AG09319 (cell line): ENCODE results near the gene RASGRF2.

Experiments used
- DNase-seq: peaks from one replicate; pipeline ENCODE4 v3.0.0-alpha.2; 2010; ENCODE audit warnings: low read depth; ENCODE audit errors: extremely low read depth
- TF ChIP-seq, protein P1 (sequence below): IDR thresholded peaks from 2 replicates; pipeline ENCODE4 v1.5.1; 2011; ENCODE audit warnings: low read depth, mild to moderate bottlenecking, inconsistent platforms, low read length, moderate library complexity

Gene RASGRF2

DNA sequence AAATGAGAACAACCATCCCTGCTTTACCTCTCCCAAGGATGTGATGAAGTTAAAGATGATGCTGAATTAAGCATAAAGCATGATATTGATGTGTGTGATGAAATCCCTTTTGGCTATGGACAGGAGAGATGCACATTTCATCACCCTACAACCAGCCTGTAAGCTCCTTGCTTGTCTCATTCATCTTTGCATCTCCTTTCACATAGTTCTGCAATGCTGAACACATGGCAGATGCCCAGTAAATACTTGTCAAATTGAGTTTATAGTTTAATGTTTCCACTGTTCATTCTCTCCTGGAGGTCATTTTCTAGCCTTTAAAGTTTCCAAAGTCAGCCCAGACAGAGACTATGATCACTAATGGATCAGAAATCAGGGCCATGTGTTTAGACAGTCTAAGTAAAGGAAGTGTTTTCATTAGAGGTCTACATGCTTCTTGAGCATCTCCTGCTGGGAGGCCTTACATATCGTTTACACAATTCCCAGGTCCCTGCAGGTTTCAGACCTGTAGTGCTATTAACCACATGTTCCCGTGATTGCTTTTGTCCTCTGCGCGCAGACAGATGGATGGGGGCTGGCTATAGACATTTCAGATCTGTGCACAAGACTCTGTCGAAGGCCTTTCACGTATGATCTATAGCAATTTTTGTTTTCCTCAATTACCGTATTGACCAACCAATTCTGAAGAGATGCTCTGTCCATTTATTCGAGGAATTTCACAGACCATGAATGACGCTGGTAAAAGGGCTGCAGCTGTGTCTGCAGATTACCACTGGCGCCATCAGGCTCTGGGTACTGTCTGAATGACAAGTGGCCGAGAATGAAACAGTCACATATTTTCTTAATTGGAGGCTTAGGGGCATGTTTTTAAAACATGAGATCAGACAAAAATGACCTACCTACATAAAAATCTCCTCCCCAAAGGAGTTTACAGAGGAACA is 223.9 kb downstream of the RASGRF2 start:
- DNase-seq = no peak
- TF ChIP-seq, protein P1, sequence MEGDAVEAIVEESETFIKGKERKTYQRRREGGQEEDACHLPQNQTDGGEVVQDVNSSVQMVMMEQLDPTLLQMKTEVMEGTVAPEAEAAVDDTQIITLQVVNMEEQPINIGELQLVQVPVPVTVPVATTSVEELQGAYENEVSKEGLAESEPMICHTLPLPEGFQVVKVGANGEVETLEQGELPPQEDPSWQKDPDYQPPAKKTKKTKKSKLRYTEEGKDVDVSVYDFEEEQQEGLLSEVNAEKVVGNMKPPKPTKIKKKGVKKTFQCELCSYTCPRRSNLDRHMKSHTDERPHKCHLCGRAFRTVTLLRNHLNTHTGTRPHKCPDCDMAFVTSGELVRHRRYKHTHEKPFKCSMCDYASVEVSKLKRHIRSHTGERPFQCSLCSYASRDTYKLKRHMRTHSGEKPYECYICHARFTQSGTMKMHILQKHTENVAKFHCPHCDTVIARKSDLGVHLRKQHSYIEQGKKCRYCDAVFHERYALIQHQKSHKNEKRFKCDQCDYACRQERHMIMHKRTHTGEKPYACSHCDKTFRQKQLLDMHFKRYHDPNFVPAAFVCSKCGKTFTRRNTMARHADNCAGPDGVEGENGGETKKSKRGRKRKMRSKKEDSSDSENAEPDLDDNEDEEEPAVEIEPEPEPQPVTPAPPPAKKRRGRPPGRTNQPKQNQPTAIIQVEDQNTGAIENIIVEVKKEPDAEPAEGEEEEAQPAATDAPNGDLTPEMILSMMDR = no peak

DNA sequence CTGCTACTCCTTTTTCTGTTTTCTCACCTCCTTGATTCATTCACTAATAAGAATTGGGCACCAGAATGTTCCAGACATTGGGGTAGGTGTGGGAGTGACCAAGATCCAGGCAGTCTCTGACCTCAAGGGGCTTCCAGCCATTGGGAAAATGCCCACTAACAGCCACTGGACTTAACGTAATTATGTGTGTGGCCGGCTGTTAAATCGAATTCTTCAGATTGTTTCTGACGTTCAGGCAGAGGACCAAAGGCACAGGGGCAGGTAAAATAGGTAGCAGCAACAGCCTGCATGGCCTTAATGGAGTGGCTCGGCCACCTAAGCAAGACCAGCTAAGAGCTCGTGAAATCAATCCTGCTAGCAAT is 224.6 kb downstream of the RASGRF2 start:
- no peak for DNase-seq
- TF ChIP-seq, protein P1 = no peak

DNA sequence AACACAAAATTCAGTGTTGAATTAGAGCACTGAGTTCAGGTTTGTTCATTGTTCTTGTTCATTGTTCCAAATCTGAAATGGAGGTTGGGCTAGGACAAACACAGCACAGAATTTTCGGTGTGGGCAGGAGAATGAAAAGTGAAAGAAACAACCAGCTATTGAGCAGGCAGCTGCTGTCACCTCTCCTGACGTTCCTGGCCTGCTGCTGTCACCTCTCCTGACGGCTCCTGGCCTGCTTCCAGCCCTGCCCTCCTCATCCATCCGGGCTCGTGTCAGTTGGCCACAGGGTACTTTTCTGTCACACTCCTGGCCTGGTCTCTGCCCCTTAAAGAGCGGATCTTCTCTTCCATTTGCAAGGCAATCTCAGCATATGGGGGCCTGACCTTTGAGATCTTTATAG is 227.7 kb downstream of the RASGRF2 start:
- no peak for DNase-seq
- TF ChIP-seq, protein P1 = no peak

DNA sequence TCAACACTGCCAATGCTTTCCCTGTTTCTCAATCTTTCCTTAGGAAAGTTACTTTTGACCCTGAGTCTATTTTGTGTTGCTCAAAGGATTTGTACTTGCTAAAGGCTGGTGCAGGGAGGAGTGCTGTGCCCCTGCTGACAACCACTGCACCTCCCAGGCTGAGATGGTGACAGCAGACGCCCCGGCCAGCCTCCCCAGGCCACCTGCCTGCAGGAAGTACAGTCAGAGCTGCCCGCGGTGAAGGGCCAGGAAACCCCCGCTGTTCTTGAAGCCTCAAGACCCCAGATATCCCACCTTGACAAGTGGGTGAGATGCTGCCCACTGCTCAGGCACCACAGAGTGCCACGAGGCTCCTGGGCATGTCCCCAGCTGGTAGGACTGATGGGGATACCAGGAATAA is 228.8 kb downstream of the RASGRF2 start:
- DNase-seq = no peak
- TF ChIP-seq, protein P1 = no peak

DNA sequence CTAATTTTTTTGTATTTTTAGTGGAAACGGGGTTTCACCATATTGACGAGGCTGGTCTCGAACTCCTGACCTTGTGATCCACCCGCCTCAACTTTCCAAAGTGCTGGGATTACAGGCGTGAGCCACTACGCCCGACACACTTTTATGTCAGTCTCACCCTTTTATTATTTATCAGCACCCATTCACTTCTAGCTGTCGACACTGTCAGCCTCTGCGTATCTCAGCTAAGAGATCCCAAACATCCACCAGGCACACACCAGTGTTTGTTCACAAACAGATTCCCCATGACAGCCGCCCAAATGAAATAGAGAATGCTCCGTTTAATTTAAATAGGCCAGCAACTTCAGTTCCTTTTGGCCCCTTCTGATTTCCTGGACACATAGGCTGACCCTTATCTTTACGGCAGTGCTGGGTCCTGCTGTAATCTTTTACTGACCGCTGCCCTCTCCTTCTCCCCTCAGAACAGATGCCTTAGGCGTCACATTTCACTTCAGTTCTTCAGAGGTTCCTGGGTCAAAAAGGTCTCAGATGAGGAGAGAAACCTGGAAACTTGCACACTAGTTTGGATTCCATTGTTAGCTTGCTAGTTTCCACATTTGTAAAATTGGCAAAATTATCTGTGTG is 229.8 kb downstream of the RASGRF2 start:
- no peak for DNase-seq
- TF ChIP-seq, protein P1 = no peak

DNA sequence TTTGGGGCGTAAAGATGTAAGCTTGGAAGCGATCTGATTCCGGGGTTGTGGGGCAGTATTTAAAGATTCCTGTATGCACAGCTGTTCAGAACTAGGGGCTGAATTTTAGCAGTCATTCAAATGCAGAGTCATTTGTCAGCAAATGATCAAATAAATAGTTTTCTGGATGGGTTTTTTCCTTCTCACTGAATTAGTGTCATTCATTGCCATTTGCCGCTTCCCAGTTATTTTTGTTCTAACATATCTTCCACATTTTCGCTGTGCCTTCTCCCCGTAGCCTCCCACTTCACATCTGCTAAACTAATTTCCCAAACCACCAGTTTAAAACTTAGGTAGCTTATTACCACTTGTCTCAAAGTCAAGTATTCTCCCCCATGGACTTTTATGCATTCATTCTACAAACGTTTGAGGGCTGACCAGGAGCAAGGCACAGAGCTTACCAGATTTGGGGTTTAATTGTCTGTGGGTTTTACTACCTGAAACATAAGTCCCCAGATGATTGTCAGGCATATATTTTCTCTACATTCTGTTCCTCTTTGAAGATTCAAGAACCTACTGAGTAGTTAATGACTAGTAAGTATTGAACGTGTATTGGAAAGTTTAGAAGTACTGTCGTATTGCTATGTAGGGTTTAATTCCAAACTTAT is 231.7 kb downstream of the RASGRF2 start:
- TF ChIP-seq, protein P1 = no peak
- no peak for DNase-seq

DNA sequence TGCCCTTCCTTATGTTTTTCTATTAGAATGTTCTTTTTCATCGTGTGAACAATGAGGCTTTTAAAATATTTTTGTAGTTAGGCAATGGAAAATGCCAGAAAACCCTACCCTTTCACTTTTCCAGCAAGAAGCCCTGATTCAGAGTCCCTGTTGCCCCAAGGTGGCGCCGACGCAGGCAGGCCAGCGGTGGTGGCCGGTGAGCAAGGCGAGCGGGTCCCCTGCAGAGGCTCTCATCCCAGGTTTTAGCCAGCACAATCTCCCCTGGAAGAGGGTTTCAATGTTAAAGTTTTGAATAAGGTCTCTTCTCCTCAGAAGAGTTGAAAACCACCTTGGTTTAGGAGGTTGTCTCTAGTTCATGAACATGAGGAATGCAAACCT is 232.2 kb downstream of the RASGRF2 start:
- TF ChIP-seq, protein P1 = no peak
- no peak for DNase-seq
